ENCODE data around the gene MVB12B. TPM values are rescaled to one million over a fixed set of nuclear protein-coding genes. Genes with fewer than 3 reads are reported as not detected.

The MVB12B gene
- total and polyA plus RNA-seq, 2 of the 4 experiments (the other 2 are of a cell fraction), result 2.0 to 4.0 TPM

DNA sequence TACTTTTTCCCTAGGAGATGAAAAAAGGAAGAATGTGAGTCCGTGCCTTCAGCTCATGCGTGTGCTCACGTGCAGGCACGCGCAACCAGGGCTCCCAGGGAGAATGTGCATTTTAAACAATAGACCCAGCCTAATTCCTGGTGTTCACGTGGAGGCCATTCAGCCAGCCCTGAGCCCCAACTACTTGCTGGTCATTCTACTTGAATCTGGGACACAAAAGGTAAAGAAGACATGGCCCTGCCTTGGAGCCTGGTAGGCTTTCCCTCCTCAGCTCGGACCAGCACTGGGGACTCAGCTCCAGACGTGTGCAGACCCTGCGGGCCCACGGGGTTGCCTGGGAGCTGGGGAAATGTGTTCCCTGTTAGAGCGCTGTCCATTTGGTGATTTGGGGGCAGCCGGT, 125.5 kb downstream of the MVB12B start:
- BruUV-seq (replicated peaks), result no TSS peak
- Histone ChIP-seq H3K4me3 (ENCODE audit: insufficient read depth, low read depth, low read length) (no peak overlapping the region), H3K79me1 (ENCODE audit: low read depth in 1 of 2, low read length in 2 of 2) (no peaks in the 10 kb centered on the region), H3K9me1 (ENCODE audit: insufficient read depth, low read length) (peaks cover 4% of the 10 kb centered on the region), H3K56ac (ENCODE audit: extremely low read depth, insufficient read depth, low read length) (no peak overlapping the region), H3K36me3 (ENCODE audit: control insufficient read depth, insufficient read depth, low read length) (no peaks in the 10 kb centered on the region), H2BK20ac (ENCODE audit: low read depth, low read length) (no peak overlapping the region), H2BK5ac (ENCODE audit: low read depth, low read length, poor library complexity, severe bottlenecking) (no peak overlapping the region), H2AK9ac (replicated peaks; ENCODE audit: low read depth, low read length, poor library complexity) (no peak overlapping the region), H3K4me2 (ENCODE audit: low read depth, low read length) (no peak overlapping the region), H3K23ac (ENCODE audit: low read depth, low read length) (no peak overlapping the region), H3K18ac (ENCODE audit: low read depth, low read length) (no peak overlapping the region), H3K9me3 (ENCODE audit: control insufficient read depth, insufficient read depth, low read length) (no peaks in the 10 kb centered on the region), H3K9ac (ENCODE audit: low read depth, low read length) (no peak overlapping the region), H3K4ac (ENCODE audit: low read depth, low read length) (no peak overlapping the region), H3K4me1 (ENCODE audit: control insufficient read depth, insufficient read depth, low read length) (no peaks in the 10 kb centered on the region), H4K8ac (ENCODE audit: low read depth in 2 of 2, low read length in 2 of 2) (no peak overlapping the region), H2BK15ac (ENCODE audit: low read depth, low read length) (no peak overlapping the region), H4K20me1 (ENCODE audit: insufficient read depth, low read length) (no peaks in the 10 kb centered on the region), H3K27me3 (ENCODE audit: control insufficient read depth, insufficient read depth, low read length) (no peaks in the 10 kb centered on the region), H3K27ac (ENCODE audit: insufficient read depth, low read length) (no peak overlapping the region), H2AFZ (replicated peaks; ENCODE audit: low read length, poor library complexity) (no peak overlapping the region), H4K5ac (ENCODE audit: low read depth, low read length) (no peak overlapping the region), H2AK5ac (ENCODE audit: low read depth, low read length) (no peak overlapping the region), H3K14ac (replicated peaks; ENCODE audit: low read depth, low read length) (no peak overlapping the region), H4K91ac (ENCODE audit: insufficient read depth, low read depth, low read length) (no peak overlapping the region), H2BK120ac (ENCODE audit: low read depth, low read length) (no peak overlapping the region)
- ChIA-PET POLR2A (ENCODE audit: unreplicated experiment) (no interaction called here), CTCF (no interaction called here)
- WGBS, 2 experiments (ENCODE audit: extremely low coverage in 2 of 2, insufficient read length in 1 of 2), result 88% methylated on average over 4 of the region's 12 CpGs; no CpG with 5 or more reads in 1 of the 2 experiments
- TF ChIP-seq, protein P1, sequence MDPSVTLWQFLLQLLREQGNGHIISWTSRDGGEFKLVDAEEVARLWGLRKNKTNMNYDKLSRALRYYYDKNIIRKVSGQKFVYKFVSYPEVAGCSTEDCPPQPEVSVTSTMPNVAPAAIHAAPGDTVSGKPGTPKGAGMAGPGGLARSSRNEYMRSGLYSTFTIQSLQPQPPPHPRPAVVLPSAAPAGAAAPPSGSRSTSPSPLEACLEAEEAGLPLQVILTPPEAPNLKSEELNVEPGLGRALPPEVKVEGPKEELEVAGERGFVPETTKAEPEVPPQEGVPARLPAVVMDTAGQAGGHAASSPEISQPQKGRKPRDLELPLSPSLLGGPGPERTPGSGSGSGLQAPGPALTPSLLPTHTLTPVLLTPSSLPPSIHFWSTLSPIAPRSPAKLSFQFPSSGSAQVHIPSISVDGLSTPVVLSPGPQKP (IDR thresholded peaks at IDR 0.05; ENCODE audit: borderline replicate concordance, low read depth, low read length), result no peak
- TF ChIP-seq MAFK (IDR thresholded peaks at IDR 0.05; ENCODE audit: low read depth, low read length), result no peak
- no peak for TF ChIP-seq CEBPB (IDR thresholded peaks at IDR 0.05; ENCODE audit: low read depth, low read length)
- TF ChIP-seq RCOR1 (IDR thresholded peaks at IDR 0.05; ENCODE audit: insufficient replicate concordance, low read length), result no peak
- no peak for TF ChIP-seq CHD1 (IDR thresholded peaks at IDR 0.05; ENCODE audit: low read depth, low read length)
- TF ChIP-seq, protein P2, sequence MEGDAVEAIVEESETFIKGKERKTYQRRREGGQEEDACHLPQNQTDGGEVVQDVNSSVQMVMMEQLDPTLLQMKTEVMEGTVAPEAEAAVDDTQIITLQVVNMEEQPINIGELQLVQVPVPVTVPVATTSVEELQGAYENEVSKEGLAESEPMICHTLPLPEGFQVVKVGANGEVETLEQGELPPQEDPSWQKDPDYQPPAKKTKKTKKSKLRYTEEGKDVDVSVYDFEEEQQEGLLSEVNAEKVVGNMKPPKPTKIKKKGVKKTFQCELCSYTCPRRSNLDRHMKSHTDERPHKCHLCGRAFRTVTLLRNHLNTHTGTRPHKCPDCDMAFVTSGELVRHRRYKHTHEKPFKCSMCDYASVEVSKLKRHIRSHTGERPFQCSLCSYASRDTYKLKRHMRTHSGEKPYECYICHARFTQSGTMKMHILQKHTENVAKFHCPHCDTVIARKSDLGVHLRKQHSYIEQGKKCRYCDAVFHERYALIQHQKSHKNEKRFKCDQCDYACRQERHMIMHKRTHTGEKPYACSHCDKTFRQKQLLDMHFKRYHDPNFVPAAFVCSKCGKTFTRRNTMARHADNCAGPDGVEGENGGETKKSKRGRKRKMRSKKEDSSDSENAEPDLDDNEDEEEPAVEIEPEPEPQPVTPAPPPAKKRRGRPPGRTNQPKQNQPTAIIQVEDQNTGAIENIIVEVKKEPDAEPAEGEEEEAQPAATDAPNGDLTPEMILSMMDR (conservative IDR thresholded peaks at IDR 0.05; ENCODE audit: low read depth, low read length), result no peak
- no peak for TF ChIP-seq SMC3 (IDR thresholded peaks at IDR 0.05; ENCODE audit: low read depth, low read length)
- no peak for ATAC-seq (ENCODE audit: low read depth)
- intact Hi-C loops (cut with micrococcal nuclease), result no loop called here
- dilution Hi-C loops (cut with HindIII; ENCODE audit: low sequenced_read_pairs, unreplicated experiment), result no loop called here
- DNase-seq, result no peak
- in situ Hi-C loops (cut with MboI; ENCODE audit: low sequenced_read_pairs), result no loop called here
